KMS-11 (cell line): ENCODE results near the gene ANO7.

ENCODE experiments used
- H2AFZ ChIP-seq: fragments of 200-600 bp; sonication (generic); 2 replicates; pipeline ENCODE4 v1.6.1; 2016; ENCODE audit warnings: antibody characterized with exemption, mixed run types, low read depth
- H3K27ac ChIP-seq: fragments of 200-600 bp; sonication (generic); 2 replicates; pipeline ENCODE4 v1.6.1; 2016; ENCODE audit warnings: mild to moderate bottlenecking, mixed run types
- H3K27me3 ChIP-seq: fragments of 200-600 bp; sonication (generic); 2 replicates; pipeline ENCODE4 v1.6.1; 2017; ENCODE audit warnings: mild to moderate bottlenecking, low read depth, mixed run types, moderate library complexity; ENCODE audit not compliant: insufficient read depth
- H3K36me3 ChIP-seq: fragments of 200-600 bp; sonication (generic); 2 replicates; pipeline ENCODE4 v1.6.1; 2017; ENCODE audit warnings: mild to moderate bottlenecking, mixed run types; ENCODE audit not compliant: insufficient read depth
- H3K4me1 ChIP-seq: fragments of 200-600 bp; sonication (generic); 2 replicates; pipeline ENCODE4 v1.6.1; 2016; ENCODE audit warnings: mild to moderate bottlenecking, low read depth, mixed run types; ENCODE audit not compliant: poor library complexity, severe bottlenecking
- H3K4me2 ChIP-seq: fragments of 200-600 bp; sonication (generic); 2 replicates; pipeline ENCODE4 v1.7.0; 2016; ENCODE audit warnings: mild to moderate bottlenecking, mixed run types
- H3K4me3 ChIP-seq: fragments of 200-600 bp; sonication (generic); IDR thresholded peaks from 2 replicates; pipeline ENCODE4 v1.6.1; 2017; ENCODE audit warnings: low read depth, low read length, mixed read lengths; ENCODE audit not compliant: insufficient read depth
- H3K79me2 ChIP-seq: fragments of 200-600 bp; sonication (generic); 2 replicates; pipeline ENCODE4 v1.6.1; 2016; ENCODE audit warnings: low read depth, mixed run types; ENCODE audit not compliant: insufficient read depth
- H3K9ac ChIP-seq: fragments of 200-600 bp; sonication (generic); 2 replicates; pipeline ENCODE4 v1.6.1; 2016; ENCODE audit warnings: mild to moderate bottlenecking, mixed run types
- H4K20me1 ChIP-seq: fragments of 200-600 bp; sonication (generic); 2 replicates; pipeline ENCODE4 v1.6.1; 2016; ENCODE audit warnings: mild to moderate bottlenecking, mixed run types; ENCODE audit not compliant: insufficient read depth
- TF ChIP-seq, protein P1 (sequence below): fragments of 200-600 bp; sonication (generic); conservative IDR thresholded peaks from 2 replicates; pipeline ENCODE4 v1.6.1; 2017; ENCODE audit warnings: low read depth, mild to moderate bottlenecking, antibody characterized with exemption, low read length, moderate library complexity, mixed read lengths

Gene ANO7

DNA sequence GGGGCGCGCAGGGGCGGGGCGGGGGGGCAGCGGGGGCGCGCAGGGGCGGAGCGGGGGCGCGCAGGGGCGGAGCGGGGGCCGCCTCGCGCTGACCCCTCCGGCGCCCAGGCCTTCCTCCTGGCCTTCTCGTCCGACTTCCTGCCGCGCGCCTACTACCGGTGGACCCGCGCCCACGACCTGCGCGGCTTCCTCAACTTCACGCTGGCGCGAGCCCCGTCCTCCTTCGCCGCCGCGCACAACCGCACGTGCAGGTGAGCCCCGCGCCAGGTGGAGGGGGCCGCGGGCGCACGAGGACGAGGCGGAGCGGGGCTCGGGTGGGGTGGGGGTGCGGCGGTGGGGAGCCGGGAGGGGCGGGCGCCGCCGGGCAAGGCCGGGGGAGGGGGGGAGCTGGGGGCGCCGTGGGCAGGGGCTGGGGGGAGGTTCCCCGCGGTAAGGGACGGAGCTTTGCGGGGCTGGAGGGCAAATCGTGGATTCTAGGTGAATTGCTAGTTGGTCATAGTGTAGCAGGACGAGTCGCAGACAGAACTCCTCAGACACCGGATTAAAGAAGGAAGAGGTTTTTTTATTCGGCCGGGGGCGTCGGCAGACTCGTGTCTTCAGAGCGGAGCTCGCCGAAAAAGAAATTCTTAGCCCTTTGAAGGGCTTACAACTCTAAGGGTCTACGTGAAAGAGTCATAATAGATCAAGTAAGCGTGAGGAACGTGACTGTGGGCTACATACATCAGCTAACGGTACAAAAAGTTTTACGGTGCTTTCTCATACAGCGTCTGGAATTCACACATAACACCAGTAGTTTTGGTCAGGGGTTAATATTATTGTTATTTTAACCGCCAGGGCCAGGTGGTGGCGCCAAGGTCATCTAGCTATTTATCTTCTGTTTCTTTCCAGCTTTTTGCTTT lies 29.9 kb downstream of the ANO7 start:
- no peak overlapping the region for H3K27ac ChIP-seq
- H3K4me2 ChIP-seq: peak overlapping the region; percentile 15
- TF ChIP-seq, protein P1, sequence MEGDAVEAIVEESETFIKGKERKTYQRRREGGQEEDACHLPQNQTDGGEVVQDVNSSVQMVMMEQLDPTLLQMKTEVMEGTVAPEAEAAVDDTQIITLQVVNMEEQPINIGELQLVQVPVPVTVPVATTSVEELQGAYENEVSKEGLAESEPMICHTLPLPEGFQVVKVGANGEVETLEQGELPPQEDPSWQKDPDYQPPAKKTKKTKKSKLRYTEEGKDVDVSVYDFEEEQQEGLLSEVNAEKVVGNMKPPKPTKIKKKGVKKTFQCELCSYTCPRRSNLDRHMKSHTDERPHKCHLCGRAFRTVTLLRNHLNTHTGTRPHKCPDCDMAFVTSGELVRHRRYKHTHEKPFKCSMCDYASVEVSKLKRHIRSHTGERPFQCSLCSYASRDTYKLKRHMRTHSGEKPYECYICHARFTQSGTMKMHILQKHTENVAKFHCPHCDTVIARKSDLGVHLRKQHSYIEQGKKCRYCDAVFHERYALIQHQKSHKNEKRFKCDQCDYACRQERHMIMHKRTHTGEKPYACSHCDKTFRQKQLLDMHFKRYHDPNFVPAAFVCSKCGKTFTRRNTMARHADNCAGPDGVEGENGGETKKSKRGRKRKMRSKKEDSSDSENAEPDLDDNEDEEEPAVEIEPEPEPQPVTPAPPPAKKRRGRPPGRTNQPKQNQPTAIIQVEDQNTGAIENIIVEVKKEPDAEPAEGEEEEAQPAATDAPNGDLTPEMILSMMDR: 0 out of 2 replicates have a peak, but pooled peaks have one; percentile 37
- peaks cover 11% of the 10 kb centered on the region; the same call in 1 of the 2 replicates for H3K27me3 ChIP-seq
- no peak overlapping the region for H3K4me3 ChIP-seq
- H4K20me1 ChIP-seq: no peaks in the 10 kb centered on the region
- H2AFZ ChIP-seq: no peak overlapping the region; the same call in 1 of the 2 replicates
- no peaks in the 10 kb centered on the region for H3K4me1 ChIP-seq
- H3K9ac ChIP-seq: no peak overlapping the region
- no peaks in the 10 kb centered on the region for H3K79me2 ChIP-seq
- no peaks in the 10 kb centered on the region for H3K36me3 ChIP-seq

DNA sequence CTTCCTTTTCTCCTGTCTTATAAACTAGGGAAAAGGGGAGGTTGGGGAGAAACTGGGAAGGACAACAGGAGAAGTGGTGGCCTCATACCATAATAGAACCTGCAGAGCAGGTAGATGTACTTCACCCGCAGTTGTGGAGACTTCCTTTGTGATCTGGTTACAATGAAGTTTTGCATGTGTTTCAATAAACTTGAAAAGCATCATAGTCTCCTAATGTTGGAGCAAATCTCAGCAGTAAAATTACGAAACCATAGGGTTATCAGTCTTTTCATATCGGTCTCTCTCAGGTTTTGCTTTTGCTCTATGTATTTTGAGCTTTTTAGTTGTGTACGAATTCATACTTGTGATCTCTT lies 30.5 kb downstream of the ANO7 start:
- Histone ChIP-seq H2AFZ (no peak overlapping the region; the same call in 1 of the 2 replicates), H3K79me2 (no peaks in the 10 kb centered on the region), H3K9ac (no peak overlapping the region), H3K4me3 (no peak overlapping the region), H4K20me1 (no peaks in the 10 kb centered on the region), H3K4me2 (peak overlapping the region; percentile 15), H3K27me3 (peaks cover 11% of the 10 kb centered on the region; the same call in 1 of the 2 replicates), H3K27ac (no peak overlapping the region), H3K4me1 (no peaks in the 10 kb centered on the region), H3K36me3 (no peaks in the 10 kb centered on the region)
- TF ChIP-seq, protein P1: no peak

DNA sequence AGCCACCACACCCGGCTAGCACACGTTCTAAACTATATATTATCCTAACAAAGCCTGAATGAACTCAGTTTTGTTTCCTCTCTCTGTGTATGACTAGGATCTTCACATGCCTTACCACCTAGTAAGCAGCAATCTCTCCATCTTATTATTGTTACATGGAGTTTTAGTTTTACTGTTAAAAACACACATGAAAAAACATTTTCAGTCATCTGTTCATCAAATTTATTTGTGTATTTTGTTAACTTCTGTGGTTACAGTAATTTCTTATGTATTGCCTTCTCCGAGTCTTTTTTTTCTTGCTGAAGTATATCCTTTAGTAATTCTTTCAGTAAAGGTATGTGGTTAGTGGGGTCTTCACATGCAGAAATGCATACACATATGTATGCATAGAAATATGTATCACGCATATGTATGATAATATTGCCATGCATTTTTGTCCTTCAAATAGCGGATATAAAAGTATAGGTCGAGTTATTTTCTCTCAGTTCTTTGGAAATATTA lies 31.4 kb downstream of the ANO7 start:
- Histone ChIP-seq H2AFZ (no peak overlapping the region), H3K27me3 (peaks cover 2% of the 10 kb centered on the region; the same call in 1 of the 2 replicates), H3K27ac (no peak overlapping the region), H3K9ac (no peak overlapping the region), H3K4me2 (no peak overlapping the region; the same call in 1 of the 2 replicates), H3K79me2 (no peaks in the 10 kb centered on the region), H4K20me1 (no peaks in the 10 kb centered on the region), H3K4me1 (no peaks in the 10 kb centered on the region), H3K36me3 (no peaks in the 10 kb centered on the region), H3K4me3 (no peak overlapping the region)
- TF ChIP-seq, protein P1: no peak

DNA sequence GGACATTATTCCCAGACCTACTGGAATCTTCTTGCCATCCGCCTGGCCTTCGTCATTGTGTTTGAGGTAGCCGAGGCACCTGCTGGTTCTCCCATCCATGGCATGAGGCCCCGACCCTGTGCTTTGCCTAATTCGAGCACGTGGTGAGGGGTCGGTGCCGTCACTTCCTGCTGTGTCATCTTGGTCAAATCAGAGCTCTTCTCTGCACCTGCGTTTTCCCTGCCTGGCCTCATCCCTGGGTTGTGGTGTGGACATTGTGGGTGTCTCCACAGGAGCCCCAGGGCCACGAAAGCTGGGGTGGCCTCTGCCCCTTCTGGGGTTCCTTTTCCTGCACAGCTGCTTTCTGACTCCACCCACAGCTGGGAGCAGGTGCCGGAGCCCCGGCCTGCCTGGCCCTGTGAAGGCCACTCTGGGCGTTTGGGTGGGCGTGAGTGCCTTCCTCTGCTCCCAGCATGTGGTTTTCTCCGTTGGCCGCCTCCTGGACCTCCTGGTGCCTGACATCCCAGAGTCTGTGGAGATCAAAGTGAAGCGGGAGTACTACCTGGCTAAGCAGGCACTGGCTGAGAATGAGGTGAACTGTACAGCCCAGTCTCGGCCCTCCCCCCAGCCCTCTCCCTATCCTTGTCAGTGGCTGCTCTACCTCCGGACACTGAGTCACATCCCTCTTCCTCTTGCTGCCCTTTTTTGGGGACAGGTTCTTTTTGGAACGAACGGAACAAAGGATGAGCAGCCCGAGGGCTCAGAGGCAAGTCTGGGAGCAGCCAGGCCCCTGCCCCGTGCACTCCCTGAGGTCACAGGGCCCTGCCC lies 34.9 kb downstream of the ANO7 start:
- Histone ChIP-seq H3K4me3 (no peak overlapping the region), H3K79me2 (no peaks in the 10 kb centered on the region), H3K36me3 (no peaks in the 10 kb centered on the region), H3K9ac (no peak overlapping the region), H3K27ac (no peak overlapping the region), H2AFZ (no peak overlapping the region), H3K4me2 (no peak overlapping the region), H4K20me1 (no peaks in the 10 kb centered on the region), H3K27me3 (no peaks in the 10 kb centered on the region), H3K4me1 (no peaks in the 10 kb centered on the region)
- TF ChIP-seq, protein P1: no peak
